Putamen (tissue), 1 donor: Measurements from ENCODE around the gene TTLL7.
A peak's percentile ranks its signal among the peaks of the same experiment; 100 is the strongest.
"Not testable (repeated sequence)": the region's sequence is repeated elsewhere in the genome, so short reads cannot be mapped to it uniquely, and the experiment has no call there.

Experiments
- DNase-seq: peaks from one replicate; pipeline ENCODE4 v3.0.0-alpha.2; 2016; ENCODE audit warnings: low spot score

TTLL7 gene

DNA sequence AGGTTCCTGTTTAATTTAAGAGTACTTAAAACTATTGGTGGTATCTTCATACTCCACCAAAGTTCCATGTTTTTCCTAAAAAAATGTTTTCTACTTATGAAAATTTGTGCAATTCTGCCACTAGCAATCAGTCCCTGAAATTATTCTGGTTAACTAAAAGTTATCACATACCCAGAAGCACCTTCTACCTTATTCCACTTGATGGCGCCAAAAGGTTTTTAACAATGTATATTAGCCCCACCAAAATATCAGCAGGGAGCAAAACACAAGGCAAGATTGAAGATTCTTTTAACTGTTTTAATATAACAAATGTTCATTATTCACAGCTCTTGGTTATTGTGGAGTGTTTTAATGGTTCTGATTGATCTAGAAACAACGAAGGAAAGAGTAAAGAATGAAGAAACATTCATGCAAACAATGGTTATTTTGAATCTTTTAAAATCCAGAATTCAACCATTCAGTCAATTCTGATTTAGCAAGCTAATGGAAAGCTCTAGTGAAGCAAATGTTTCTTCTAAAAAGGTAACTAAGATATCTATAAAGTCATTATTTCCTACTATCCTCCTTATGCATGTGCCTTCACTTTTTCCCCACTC lies 67.2 kb downstream of the TTLL7 start:
- DNase-seq, result peak; percentile 76

DNA sequence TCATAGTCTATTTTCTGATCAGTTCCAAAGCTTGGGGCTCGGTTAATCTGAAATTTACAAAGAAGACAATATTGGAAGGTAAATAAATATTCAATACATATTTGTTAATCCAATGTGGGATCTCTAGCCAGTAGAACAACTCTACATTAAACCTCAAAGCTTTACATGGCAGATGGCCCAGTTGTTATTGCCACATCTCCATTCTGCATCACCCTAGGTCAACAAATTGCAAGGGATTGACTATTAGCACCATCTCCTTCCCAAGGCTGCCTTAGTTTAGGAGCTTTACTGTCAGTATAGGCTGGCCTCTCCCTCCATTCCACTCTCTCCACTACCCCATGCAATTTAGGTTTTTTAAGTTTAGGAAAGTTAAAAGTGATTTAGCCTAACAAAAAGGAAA lies 69.7 kb downstream of the TTLL7 start:
- no peak for DNase-seq

DNA sequence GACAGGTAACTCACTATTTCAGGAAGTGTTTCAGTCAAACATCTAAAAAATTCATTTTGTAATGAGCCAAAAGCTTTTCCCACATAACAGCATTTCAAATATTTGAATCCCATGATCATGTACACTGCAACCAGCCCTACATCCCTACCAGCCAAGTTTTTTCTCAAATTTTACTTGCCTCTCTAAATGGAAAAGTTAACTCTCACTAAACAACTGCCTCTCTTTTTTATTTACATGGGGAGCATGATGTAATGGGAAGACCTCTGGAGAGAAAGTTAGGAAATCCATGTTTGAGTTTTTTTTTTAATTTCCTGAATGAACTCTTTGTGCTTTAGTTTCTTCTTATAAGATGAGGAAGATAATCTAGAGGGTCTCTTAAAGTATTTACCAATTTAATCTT lies 70.5 kb downstream of the TTLL7 start:
- DNase-seq, result no peak

DNA sequence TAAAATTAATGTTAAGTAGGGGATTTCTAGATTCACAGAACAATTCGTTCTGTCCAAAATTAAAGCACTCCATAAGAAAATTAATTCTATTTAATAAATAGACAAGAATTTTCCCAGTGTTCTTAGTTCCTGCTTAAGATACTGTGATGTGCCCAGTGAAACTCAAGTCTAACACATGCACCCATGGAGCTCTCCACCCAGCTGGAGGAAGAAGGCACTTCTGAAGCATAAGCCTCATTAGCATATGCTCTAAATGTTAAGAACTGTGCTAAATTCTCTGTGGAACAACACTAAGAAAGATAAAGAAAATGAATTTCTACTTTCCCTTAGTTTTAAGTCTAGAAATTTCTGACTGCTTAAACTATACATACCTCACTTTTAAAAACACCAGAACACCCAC lies 71.2 kb downstream of the TTLL7 start:
- no peak for DNase-seq

DNA sequence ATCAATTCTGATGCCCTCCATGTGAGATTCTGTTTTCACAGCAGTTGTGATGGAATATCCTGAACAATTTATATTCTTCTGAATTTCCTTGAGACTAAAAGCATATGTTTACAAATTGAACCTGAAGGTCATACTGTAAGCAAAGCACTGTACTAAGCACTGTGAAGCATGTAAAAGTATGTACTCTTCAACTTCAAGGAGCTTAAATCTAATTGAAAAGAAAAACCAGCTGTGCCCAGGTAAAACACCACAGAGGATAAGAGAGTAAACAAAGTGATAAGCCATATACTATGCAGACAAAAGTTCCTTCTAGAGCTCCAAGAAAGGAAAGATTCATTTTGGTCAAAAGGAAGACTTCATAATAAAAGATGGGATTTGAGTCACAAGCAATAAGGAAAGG lies 71.9 kb downstream of the TTLL7 start:
- DNase-seq, result no peak

DNA sequence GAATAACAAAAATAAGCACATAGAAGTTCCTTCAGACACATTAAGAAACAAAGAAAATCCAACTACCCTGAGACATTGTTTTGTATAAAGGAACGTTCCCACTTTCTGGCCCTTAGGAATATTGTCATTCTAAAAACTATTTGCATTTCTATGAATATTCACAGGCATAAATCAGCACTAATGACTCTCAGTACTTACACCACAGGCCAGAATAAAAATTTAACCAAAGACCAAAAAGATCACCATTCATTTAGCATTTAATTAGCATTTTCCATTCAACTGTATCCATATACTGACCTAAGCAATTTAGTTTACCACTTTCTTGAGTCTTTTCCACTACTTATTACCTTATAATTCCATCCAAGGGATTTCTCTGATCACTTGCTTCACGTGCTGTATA lies 75.4 kb downstream of the TTLL7 start:
- DNase-seq, result no peak

DNA sequence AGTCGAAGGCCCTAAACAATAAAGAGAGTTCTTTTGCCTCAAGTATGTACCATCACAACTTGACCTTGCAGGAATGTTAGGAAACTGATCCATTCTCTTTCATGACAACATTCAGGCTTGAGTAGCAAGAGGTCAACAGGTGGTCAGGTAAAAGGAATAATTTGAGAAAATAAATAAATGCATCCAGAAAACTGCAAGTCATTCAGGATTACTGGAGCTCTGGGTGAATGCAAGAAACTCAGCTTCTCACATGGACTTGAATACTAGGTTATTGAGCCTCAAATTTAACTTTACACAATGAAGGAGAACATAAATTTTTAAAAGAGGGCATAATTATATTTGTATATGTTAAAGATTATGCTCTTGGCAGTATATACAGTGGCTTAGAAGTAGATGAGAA lies 76.5 kb downstream of the TTLL7 start:
- no peak for DNase-seq

DNA sequence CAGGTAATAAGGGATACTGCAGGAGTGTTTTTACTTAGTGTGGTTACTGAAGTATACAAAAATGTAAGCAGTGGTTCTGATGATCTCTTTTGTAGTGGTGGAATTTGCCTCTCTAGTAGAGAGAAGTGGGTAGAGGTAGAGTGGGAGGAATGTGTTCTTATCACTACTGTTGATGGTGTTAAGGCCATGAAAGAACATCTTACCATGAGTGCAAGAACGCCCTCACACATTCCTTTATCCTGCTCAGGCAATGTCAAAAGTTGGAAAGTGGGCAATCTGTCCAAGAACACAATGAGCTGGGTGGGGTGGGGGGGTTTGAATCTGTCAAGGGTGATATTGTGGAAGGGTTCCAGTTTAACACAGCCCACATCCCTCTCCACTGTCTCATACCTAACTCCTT lies 78.6 kb downstream of the TTLL7 start:
- DNase-seq, result no peak

DNA sequence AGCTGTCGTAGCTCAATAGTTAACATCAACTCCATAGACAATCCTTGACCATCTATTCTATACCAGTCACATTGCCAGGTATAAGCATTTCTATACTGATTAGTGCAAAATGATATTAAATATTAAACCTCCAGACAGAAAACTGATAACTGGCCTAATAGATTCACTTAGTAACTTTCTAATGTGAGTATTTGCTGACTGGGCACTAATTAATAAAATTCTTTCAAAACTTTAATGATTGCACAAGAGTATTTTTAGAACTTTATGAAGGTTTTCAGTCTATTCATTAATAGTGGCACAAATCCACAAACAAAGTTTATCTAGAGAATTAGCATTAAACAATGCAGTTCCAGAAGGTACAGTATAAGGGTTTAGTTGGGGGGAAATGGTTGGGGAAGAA lies 79.1 kb downstream of the TTLL7 start:
- DNase-seq, result no peak

DNA sequence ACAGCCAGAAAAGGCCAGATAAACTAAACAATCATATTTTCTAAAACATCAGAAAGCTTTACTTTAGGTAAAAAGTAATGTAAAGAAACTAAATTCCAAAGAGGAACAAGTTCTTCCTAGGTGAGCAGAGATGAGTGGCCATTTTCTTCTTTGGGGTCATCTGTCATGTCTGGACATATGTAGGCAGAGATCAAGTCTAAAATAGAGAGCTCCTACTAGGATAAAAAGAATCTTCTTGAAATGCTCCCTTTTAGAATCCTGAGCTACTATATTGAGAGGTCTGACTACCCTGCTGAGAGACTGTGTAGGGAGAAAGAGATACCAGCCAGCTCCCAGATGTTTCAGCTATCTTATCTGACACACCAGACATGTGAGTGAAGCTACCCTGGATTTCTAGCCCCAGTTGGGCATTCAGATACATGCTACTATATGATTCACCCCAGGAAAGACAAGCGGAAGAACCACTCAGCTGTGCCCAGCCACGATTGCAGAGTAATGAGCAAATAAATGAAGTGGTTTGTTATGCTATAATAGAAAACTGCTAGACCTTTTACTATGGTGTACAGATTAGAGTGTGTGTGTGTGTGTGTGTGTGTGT lies 80.1 kb downstream of the TTLL7 start:
- no peak for DNase-seq

DNA sequence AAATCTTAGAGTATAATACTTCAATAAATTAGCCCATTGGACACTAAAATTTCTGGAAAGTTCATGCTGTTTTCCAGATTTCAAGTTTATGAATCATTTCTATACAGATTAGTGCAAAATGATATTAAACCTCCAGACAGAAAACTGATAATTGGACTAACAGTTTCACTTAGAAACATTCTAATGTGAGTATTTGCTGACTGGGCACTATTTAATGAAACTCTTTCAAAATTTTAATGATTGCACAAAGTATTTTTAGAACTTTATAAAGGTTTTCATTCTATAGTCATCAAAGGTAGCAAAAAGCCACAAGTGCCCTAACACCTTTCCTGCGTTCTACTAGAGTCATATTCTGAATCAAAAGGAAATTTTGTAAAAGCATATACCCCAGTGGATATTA lies 81.0 kb downstream of the TTLL7 start:
- DNase-seq, result no peak

DNA sequence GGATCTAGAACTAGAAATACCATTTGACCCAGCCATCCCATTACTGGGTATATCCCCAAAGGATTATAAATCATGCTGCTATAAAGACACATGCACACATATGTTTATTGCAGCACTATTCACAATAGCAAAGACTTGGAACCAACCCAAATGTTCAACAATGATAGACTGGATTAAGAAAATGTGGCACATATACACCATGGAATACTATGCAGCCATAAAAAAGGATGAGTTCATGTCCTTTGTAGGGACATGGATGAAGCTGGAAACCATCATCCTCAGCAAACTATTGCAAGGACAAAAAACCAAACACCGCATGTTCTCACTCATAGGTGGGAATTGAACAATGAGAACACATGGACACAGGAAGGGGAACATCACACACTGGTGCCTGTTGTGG lies 82.8 kb downstream of the TTLL7 start:
- not testable (repeated sequence) for DNase-seq

DNA sequence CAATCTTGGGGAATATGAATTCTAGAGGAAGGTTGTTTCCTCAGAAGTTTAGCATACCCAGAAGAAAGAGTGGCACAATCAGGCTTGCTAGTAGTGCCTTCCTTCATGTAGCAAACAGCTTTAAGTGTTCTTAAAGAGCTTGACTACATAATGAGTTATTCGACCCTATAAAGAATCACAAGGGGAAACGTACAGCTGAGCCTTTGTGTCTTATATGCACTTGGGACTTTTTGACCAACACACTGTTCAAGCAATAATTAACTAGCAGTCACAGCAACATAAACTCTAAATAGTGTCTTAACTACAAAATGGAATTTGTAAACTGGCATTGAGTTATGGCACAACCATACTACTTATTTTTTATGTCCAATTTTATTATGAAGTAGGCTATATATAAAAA lies 86.1 kb downstream of the TTLL7 start:
- no peak for DNase-seq

DNA sequence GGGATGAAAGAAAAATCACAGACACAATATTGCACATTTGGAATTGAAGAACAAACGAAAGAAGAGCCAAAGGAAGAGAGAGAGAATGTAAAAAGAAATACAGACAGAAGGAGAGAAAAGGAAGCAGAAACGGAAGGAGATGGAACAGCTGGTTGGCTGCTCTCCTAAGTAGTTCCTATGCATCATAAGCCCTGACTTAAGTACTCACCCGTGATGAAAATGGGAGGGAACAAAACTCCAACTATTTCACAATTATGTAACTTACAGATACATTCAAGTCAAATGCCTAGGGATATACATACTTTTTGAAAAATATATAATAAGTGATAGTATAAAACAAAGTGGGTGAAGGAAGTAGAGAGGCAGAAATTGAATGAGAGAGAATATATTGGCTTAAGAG lies 88.5 kb downstream of the TTLL7 start:
- DNase-seq, result no peak

DNA sequence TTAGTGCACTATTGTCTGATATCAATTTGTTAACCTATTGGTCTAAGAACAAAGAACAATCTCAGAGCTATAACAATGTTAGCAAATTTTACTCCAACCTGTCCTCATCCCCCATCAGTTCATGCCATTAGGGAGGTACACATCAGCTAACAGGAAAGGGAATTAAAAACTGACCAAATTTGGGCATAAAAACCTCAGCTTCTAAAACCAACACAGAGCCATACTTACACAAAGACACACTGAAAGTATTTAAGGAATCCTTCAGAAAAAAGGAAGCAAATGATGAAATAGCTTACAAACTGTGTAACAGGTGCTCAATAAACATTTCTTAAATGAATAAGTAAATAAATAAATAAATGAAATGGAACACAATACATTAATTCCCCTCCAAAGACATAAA lies 89.2 kb downstream of the TTLL7 start:
- DNase-seq, result no peak

DNA sequence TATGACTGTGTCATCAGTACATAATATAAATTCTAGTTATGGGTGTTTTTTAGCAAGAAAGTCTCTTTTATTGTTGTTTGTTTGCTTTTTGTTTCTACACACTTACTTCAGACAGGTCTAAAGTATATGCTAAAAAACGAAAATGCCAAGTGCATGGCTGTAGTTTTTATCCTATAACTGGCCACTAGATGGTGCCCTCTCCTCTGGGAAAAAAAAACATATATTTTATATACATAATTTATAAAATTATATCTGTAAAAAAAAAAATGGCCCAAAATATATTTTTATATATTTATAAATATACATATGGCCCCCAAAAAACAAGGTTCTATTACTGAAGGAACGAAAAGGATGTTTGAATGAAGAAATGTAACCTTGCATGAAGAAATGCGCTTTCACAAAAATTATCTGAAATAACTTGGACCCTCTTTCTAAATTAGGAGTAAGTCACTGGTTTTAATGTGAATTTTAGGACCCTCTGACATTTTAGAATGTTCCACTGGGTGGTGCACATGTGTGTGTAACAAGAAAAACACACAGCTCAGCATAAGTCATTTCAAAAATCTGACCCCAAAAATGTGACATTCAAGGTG lies 93.5 kb downstream of the TTLL7 start:
- DNase-seq, result no peak

DNA sequence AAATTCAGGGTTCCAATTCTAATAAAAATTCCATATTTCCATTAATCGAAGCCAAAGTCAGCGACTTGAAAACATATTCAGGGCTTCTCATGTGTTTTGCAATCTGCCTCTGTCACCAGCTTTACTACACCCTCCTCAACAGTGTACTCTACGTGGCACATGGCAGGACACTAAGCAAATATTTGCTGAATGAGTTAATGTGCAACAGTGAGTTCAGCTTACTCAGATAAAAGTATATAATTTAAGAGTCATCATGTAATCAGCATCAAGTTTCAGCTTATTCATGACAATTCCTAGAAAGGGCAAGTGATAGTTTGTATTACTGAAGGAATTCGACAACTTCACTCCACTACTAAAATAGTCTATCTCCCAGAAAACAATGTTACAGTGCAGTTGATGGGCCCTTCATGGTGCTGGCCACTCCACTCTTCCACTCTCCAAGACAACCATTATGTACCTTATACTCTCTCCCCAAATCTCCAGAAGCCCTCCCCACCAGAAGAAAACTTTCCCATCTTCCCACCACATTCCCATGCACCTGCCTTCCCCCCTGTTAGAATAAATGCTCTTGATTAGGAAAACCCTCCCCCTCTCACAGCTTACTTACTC lies 97.3 kb downstream of the TTLL7 start:
- DNase-seq, result no peak

DNA sequence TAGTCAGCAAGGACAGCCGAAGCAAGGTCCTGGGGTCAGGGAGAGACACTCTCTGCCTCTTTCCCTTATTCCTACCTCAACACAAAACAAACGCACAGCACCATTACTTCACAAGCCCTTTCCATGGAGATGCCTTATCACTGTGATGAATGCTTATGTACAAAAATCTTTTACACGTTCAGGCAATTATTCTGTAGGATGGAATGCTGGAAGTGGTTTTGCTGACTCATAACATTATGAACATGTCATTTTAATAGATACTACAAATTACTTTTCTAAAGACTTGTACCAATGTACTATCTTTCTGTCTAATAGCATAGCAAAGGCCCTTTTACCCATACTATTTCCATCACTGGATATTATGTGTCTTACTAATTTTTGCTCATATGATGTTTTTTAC lies 98.4 kb downstream of the TTLL7 start:
- no peak for DNase-seq

DNA sequence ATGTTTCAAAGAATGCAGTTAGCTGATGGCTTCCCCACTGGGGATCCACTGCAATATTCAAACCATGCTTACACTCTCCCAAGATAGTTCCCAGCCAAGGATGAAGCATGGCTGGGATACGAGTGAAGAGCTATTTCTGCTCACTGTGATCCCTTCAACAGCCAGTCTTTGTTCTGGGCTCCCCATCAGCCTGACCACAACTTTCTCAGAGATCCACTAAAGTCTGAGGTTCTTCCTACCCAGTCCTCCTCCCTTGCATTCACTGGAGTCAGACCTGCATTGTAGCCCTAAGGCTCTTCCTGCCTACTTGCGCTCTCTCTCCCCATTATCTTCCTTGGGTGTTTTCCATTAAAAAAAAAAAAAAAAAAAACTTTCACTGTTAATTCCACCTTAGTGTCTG lies 101.4 kb downstream of the TTLL7 start:
- DNase-seq, result no peak

DNA sequence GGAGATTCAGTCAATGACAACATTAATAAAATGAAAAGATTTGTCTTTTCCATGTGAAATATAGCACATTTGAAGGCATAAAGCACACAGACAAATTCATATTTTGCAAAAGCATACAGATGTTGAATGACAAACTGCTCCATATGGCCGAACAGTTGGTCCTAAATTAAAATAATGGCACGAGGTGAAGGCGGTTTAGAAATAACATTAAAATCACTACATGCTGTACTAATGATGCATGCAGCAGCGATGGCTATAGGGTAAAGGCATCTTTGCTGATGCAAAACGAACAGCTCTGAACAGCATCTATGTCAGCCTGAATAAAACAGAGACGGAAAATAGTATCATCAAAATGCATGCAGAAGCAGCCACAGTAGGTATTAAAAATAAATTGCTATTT lies 102.6 kb downstream of the TTLL7 start:
- DNase-seq, result no peak

DNA sequence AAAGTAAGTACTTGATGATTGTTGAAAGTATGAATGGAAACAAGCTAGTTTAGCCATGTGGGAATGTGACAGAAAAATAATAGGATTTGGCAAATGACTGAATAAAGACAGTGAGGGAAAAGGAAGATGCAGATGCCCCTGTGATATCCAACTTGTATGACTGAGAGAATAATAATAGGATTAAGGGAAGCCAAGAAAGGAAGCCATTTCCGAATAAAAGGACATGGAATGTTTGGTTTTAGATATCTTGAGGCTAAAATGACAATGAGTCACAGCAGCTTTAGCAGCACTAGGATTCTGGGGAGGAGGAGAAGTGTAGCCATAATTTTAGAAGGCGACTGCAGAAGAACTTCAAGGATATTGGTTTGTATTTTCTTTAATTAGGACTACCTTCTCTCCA lies 109.2 kb downstream of the TTLL7 start:
- DNase-seq, result no peak

DNA sequence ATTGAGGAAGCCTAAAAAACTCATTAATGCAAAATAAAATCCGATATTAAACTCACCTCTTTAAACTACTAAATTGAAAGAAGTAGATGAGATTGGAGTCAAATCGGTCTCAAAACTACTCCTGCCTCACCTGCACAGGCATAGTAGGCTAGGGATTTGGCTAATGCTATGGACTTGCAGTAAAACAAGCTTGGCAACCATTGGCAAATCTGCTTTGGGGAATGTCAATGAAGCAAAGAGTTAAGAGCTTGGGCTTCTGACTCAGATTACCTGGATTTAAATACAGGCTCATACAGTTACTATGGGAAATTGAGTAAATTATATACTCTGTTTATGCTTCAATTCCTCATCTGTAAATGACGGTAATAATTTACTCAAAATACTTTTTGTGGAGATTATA lies 111.4 kb downstream of the TTLL7 start:
- no peak for DNase-seq

DNA sequence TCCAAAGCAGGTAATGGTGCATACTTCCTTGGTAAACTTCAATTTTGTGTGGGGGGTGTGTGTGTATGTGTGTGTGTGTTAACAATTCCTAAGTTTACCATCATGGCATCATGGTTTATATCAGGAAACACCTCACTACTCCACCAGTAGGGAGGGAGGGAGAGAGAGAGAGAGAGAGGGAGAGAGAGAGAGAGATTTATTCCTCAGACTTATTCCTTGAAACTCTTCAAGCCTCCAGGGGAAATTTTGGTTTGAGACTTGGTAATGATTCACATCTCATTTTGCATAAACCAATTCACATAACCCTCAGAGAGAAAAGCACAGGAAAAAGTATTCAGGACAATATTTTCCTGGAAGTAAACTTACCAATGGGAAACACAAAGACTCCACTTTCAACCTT lies 115.0 kb downstream of the TTLL7 start:
- DNase-seq, result no peak

DNA sequence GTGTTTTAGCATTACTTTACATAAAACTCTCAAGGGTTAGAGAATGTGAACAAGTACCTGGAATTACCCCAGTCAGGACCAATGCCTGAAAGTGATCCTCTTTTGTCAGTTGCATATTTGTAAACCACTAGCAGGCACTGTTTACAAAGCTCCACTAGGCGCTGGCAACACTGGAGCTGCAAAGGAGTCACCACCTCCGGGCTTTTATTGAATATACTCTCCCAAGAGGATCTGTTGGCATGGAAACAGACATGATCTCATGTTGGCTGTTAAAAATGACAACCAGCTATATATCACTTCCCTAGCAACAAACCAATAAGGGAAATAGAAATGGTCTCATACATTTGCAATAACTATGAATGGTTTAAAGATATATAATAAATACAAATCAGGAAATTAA lies 116.0 kb downstream of the TTLL7 start:
- DNase-seq, result no peak
